GM12892 (cell line): ENCODE results near the gene TFF2. TPM values are rescaled to one million over a fixed set of nuclear protein-coding genes. Genes with fewer than 3 reads are reported as not detected.
A peak's percentile ranks its signal among the peaks of the same experiment; 100 is the strongest.

ENCODE experiments used
- DNase-seq: peaks from one replicate; pipeline ENCODE4 v3.0.0; 2011; ENCODE audit not compliant: insufficient read length
- FAIRE-seq: peaks from 2 replicates; lab custom pipeline; 2011; peaks lifted over from hg19 to GRCh38; lab: Jason Lieb, UNC
- POLR2A ChIP-seq: IDR thresholded peaks from 2 replicates; pipeline ENCODE4 v1.6.1; 2011; ENCODE audit warnings: low read depth, low read length, control low read depth
- POLR2AphosphoS5 ChIP-seq: IDR thresholded peaks from 2 replicates; pipeline ENCODE4 v1.6.1; 2011; ENCODE audit warnings: low read depth, low read length, control low read depth
- TAF1 ChIP-seq: IDR thresholded peaks from 2 replicates; pipeline ENCODE4 v1.6.1; 2011; ENCODE audit warnings: low read depth, mild to moderate bottlenecking, control low read depth, low read length, borderline replicate concordance
- polyA plus RNA-seq: library from polyadenylated mRNA; unstranded; fragments of >200 nt; gene quantifications from one replicate; pipeline ENCODE4 v1.2.1, GENCODE V29; 2012; ENCODE audit warnings: missing spikeins, inconsistent platforms; ENCODE audit not compliant: missing spikeins

TFF2 gene
- 2.7 TPM for polyA plus RNA-seq

GRCh38 chr21:42350927-42351426 is at the start of gene TFF2:
Gene TFF2, minus strand, starts transcription at chr21:42350994. Its CDS starts 37 bp downstream, at chr21:42350957.
- FAIRE-seq (no peak), DNase-seq (no peak)

GRCh38 chr21:42400525-42400924 is 49.7 kb upstream of the TFF2 start:
- DNase-seq (no peak), FAIRE-seq (peak; percentile 83)
- TF ChIP-seq POLR2A, result no peak

More at GRCh38 chr21:42350927-42351426, at the start of gene TFF2:
- TF ChIP-seq TAF1 (no peak), POLR2AphosphoS5 (no peak), POLR2A (no peak)

- TF ChIP-seq POLR2A, result no peak
- no peak for TF ChIP-seq TAF1
- no peak for TF ChIP-seq POLR2AphosphoS5
- FAIRE-seq, result no peak
Observed at GRCh38 chr21:42398436-42399028, 47.7 kb upstream of the TFF2 start.

GRCh38 chr21:42397746-42398394 is 47.1 kb upstream of the TFF2 start:
- no peak for DNase-seq
- FAIRE-seq, result no peak
- no peak for TF ChIP-seq TAF1
- TF ChIP-seq POLR2AphosphoS5, result no peak
- no peak for TF ChIP-seq POLR2A

More at GRCh38 chr21:42398436-42399028, 47.7 kb upstream of the TFF2 start:
- DNase-seq, result no peak

GRCh38 chr21:42396799-42397745 is 46.3 kb upstream of the TFF2 start:
- no peak for FAIRE-seq
- TF ChIP-seq TAF1 (no peak), POLR2AphosphoS5 (no peak), POLR2A (no peak)

GRCh38 chr21:42395905-42396651 is 45.3 kb upstream of the TFF2 start, which contains the start of gene TMPRSS3:
Gene TMPRSS3, minus strand, starts transcription at chr21:42396052. Its CDS starts 635 bp downstream, at chr21:42395417.
- FAIRE-seq, result no peak
- no peak for TF ChIP-seq TAF1
- TF ChIP-seq POLR2A, result no peak
- TF ChIP-seq POLR2AphosphoS5, result no peak
- DNase-seq, result no peak

More at GRCh38 chr21:42396799-42397745, 46.3 kb upstream of the TFF2 start:
- DNase-seq, result no peak

- DNase-seq (no peak), FAIRE-seq (no peak)
- no peak for TF ChIP-seq POLR2AphosphoS5
- no peak for TF ChIP-seq TAF1
- no peak for TF ChIP-seq POLR2A
Observed at GRCh38 chr21:42395302-42395701, 44.5 kb upstream of the TFF2 start.

GRCh38 chr21:42393443-42393950 is 42.7 kb upstream of the TFF2 start:
- FAIRE-seq, result no peak
- no peak for DNase-seq
- TF ChIP-seq POLR2AphosphoS5, result no peak
- no peak for TF ChIP-seq TAF1
- no peak for TF ChIP-seq POLR2A

- FAIRE-seq, result peak; percentile 71
- DNase-seq, result no peak
- TF ChIP-seq POLR2AphosphoS5 (no peak), TAF1 (no peak)
Observed at GRCh38 chr21:42392731-42393442, 42.1 kb upstream of the TFF2 start.

- TF ChIP-seq POLR2AphosphoS5 (no peak), POLR2A (no peak), TAF1 (no peak)
- DNase-seq (no peak), FAIRE-seq (no peak)
Observed at GRCh38 chr21:42391297-42391696, 40.5 kb upstream of the TFF2 start.
